Measurements from ENCODE around the gene TNFSF13B.

- TF ChIP-seq CTCF (IDR thresholded peaks at IDR 0.05) (peak in 1 of 4 experiments; percentile 27), POLR2A (IDR thresholded peaks at IDR 0.05) (no peak), POLR2AphosphoS5 (IDR thresholded peaks at IDR 0.05) (no peak)
These were observed 73.1 kb downstream of the TNFSF13B start for GRCh38 chr13:108342369-108343289.

Data from sigmoid colon (tissue), 4 donors.